ENCODE measurements around the gene SLC22A5. TPM values are rescaled to one million over a fixed set of nuclear protein-coding genes. Genes with fewer than 3 reads are reported as not detected.

Gene SLC22A5
- total RNA-seq, 1 experiment from 2014 or later, result 3.6 TPM

DNA sequence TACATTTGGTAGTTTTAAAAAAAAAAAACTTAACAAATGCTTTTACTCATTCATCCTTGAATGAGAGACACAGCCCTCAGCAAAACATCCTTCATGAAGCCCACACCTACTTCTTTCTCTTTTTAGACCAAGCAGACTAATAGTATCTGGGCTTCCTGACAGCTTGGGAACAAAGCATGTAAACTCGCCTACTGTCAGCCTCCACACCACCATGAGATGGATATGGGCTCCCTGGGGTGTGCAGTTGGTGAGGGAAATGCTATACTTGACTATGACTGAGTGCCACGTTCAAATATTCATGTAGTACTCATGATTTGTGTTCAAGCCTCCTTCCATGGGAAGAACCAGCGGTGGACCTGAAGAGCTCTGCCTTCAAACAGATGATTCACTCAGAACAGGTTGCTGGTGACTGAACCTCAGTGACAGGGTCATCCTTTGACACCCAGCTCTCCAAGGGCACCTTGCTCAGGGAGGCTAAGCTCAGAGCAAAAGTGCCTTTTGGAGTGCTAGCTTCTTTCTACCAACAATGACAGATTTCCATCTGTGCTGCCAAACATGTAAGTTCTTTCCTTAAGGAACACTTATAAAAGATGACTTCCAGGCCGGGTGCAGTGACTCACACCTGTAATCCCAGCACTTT lies 36.8 kb downstream of the SLC22A5 start (continued):
- TF ChIP-seq ZNF317 (CRISPR knock-in tag; IDR thresholded peaks at IDR 0.05; ENCODE audit: borderline replicate concordance, low read depth) (no peak), E2F5 (CRISPR knock-in tag; IDR thresholded peaks at IDR 0.05) (no peak), ZNF121 (CRISPR knock-in tag; IDR thresholded peaks at IDR 0.05) (no peak), NR3C1 (CRISPR knock-in tag; conservative IDR thresholded peaks at IDR 0.05; ENCODE audit: low read depth) (no peak), ZNF281 (CRISPR knock-in tag; IDR thresholded peaks at IDR 0.05) (no peak), NR2C2 (CRISPR knock-in tag; IDR thresholded peaks at IDR 0.05) (no peak), USF1 (CRISPR knock-in tag; IDR thresholded peaks at IDR 0.05) (no peak), ATF3 (CRISPR knock-in tag; conservative IDR thresholded peaks at IDR 0.05) (no peak), GTF2I (CRISPR knock-in tag; conservative IDR thresholded peaks at IDR 0.05) (no peak), ZNF416 (CRISPR knock-in tag; IDR thresholded peaks at IDR 0.05) (no peak)

DNA sequence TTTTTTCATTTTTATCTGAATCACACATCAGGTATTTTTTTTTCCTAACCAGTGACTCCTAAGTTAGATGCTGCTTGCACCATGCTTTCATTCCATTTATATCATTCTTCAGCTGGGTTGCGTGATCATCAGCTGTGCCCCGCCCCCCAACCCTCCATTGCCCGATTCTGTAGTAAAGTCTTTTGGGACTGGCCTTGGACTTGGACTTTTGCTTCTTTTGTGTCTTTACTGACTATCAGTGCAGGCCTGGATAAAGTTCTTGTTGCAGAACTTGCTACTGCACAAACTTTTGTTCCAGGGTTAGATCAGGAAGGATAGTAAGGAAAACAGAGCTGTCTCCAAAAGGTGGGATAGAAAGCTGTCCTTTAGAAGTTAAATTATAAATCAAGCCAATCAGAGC lies 38.5 kb downstream of the SLC22A5 start:
- ATAC-seq (no peak), DNase-seq (ENCODE audit: low spot score) (no peak)
- peaks cover 7% of the 10 kb centered on the region for H3K9me3 Mint-ChIP-seq
- H3K27me3 Mint-ChIP-seq (ENCODE audit: low read depth), result peaks cover 7% of the 10 kb centered on the region
- no peak overlapping the region for H3K4me3 Mint-ChIP-seq
- peaks cover 8% of the 10 kb centered on the region for H3K4me1 Mint-ChIP-seq
- POLR2A ChIA-PET, result no interaction called here
- H3K36me3 Mint-ChIP-seq, result no peaks in the 10 kb centered on the region
- CTCF ChIA-PET, result no interaction called here
- H3K27ac Mint-ChIP-seq, result no peak overlapping the region
- TF ChIP-seq CBFB (CRISPR knock-in tag; IDR thresholded peaks at IDR 0.05; ENCODE audit: low read depth), result no peak
- no peak for TF ChIP-seq NFATC4 (CRISPR knock-in tag; IDR thresholded peaks at IDR 0.05)
- no peak for TF ChIP-seq AFF4 (CRISPR knock-in tag; IDR thresholded peaks at IDR 0.05; ENCODE audit: borderline replicate concordance)
- TF ChIP-seq CREB1 (CRISPR knock-in tag; IDR thresholded peaks at IDR 0.05), result no peak
- TF ChIP-seq, protein P1, sequence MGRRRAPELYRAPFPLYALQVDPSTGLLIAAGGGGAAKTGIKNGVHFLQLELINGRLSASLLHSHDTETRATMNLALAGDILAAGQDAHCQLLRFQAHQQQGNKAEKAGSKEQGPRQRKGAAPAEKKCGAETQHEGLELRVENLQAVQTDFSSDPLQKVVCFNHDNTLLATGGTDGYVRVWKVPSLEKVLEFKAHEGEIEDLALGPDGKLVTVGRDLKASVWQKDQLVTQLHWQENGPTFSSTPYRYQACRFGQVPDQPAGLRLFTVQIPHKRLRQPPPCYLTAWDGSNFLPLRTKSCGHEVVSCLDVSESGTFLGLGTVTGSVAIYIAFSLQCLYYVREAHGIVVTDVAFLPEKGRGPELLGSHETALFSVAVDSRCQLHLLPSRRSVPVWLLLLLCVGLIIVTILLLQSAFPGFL (CRISPR knock-in tag; IDR thresholded peaks at IDR 0.05; ENCODE audit: borderline replicate concordance), result no peak
- TF ChIP-seq SMAD3 (CRISPR knock-in tag; IDR thresholded peaks at IDR 0.05; ENCODE audit: borderline replicate concordance), result no peak
- no peak for TF ChIP-seq FOXP1 (CRISPR knock-in tag; IDR thresholded peaks at IDR 0.05; ENCODE audit: borderline replicate concordance)
- TF ChIP-seq USF2 (CRISPR knock-in tag; IDR thresholded peaks at IDR 0.05), result no peak
- TF ChIP-seq ZNF219 (CRISPR knock-in tag; IDR thresholded peaks at IDR 0.05; ENCODE audit: borderline replicate concordance), result no peak
- TF ChIP-seq FOXJ3 (CRISPR knock-in tag; IDR thresholded peaks at IDR 0.05; ENCODE audit: borderline replicate concordance), result no peak
- TF ChIP-seq ERG (CRISPR knock-in tag; IDR thresholded peaks at IDR 0.05), result no peak
- TF ChIP-seq ATF1 (CRISPR knock-in tag; IDR thresholded peaks at IDR 0.05), result no peak
- TF ChIP-seq USF1 (CRISPR knock-in tag; IDR thresholded peaks at IDR 0.05), result no peak
- no peak for TF ChIP-seq ZNF263 (CRISPR knock-in tag; IDR thresholded peaks at IDR 0.05; ENCODE audit: low read depth)
- TF ChIP-seq KAT7 (CRISPR knock-in tag; IDR thresholded peaks at IDR 0.05; ENCODE audit: borderline replicate concordance), result no peak

Data from WTC11 (cell line).